Measurements from ENCODE around the gene TMEM272. TPM values are rescaled to one million over a fixed set of nuclear protein-coding genes. Genes with fewer than 3 reads are reported as not detected.

TMEM272 gene
- total RNA-seq, 1 experiment from 2014 or later, result 0.15 TPM

DNA sequence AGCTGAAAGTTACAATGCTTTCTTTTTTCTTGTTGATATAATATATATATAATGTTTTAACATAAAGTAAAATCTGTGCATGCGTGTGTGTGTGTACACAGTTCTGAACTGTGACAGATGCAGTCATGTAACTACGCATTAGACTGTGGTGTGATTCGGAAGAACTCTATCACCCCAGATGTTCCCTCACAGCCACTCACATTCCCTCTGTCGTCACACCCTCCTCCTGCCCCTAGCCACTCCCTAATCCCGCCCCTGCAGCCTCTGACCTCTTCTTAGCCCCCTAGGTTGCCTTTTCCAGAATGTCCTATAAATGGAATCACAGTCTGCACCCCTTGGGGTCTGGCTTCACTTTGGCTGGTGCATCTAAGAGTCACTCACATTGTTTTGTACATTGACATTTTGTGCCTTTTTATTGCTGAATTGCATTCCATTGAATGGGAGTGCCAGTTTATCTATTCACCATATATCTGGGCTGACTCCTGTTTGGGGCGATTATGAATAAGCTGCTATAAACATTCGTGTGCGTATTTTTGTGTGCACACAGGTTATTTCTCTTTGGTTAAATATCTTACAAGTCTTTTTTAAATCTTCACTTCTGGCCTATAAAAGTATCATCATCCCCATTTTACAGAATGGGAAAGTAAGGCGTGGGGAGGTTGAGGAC lies 61.4 kb downstream of the TMEM272 start:
- POLR2A ChIA-PET, result no interaction called here
- Histone ChIP-seq H3K9me3 (ENCODE audit: control insufficient read depth, insufficient read depth, low read depth, low read length) (no peaks in the 10 kb centered on the region), H3K36me3 (ENCODE audit: control insufficient read depth, insufficient read depth, low read length) (no peaks in the 10 kb centered on the region), H3K4me3 (ENCODE audit: low read depth in 2 of 2, low read length in 2 of 2) (no peak overlapping the region), H3K4me1 (ENCODE audit: control insufficient read depth, insufficient read depth, low read length) (no peaks in the 10 kb centered on the region), H3K27ac (ENCODE audit: low read length) (no peak overlapping the region), H3K27me3 (ENCODE audit: control insufficient read depth, insufficient read depth, low read length) (no peaks in the 10 kb centered on the region)
- DNase-seq (ENCODE audit: low read depth, low spot score) (no peak), ATAC-seq (no peak)
- in situ Hi-C loops (cut with HindIII; ENCODE audit: low pct_unique_long_range_greater_than_20kb, low sequenced_read_pairs) (no loop called here), intact Hi-C loops (cut with micrococcal nuclease; ENCODE audit: unreplicated experiment) (no loop called here)
- no TSS peak for BruUV-seq (replicated peaks)
- TF ChIP-seq POLR2AphosphoS5 (IDR thresholded peaks at IDR 0.05; ENCODE audit: low read depth, low read length), result no peak
- TF ChIP-seq TCF7L2 (IDR thresholded peaks at IDR 0.05; ENCODE audit: low read depth, low read length), result no peak
- TF ChIP-seq, protein P1, sequence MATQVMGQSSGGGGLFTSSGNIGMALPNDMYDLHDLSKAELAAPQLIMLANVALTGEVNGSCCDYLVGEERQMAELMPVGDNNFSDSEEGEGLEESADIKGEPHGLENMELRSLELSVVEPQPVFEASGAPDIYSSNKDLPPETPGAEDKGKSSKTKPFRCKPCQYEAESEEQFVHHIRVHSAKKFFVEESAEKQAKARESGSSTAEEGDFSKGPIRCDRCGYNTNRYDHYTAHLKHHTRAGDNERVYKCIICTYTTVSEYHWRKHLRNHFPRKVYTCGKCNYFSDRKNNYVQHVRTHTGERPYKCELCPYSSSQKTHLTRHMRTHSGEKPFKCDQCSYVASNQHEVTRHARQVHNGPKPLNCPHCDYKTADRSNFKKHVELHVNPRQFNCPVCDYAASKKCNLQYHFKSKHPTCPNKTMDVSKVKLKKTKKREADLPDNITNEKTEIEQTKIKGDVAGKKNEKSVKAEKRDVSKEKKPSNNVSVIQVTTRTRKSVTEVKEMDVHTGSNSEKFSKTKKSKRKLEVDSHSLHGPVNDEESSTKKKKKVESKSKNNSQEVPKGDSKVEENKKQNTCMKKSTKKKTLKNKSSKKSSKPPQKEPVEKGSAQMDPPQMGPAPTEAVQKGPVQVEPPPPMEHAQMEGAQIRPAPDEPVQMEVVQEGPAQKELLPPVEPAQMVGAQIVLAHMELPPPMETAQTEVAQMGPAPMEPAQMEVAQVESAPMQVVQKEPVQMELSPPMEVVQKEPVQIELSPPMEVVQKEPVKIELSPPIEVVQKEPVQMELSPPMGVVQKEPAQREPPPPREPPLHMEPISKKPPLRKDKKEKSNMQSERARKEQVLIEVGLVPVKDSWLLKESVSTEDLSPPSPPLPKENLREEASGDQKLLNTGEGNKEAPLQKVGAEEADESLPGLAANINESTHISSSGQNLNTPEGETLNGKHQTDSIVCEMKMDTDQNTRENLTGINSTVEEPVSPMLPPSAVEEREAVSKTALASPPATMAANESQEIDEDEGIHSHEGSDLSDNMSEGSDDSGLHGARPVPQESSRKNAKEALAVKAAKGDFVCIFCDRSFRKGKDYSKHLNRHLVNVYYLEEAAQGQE (IDR thresholded peaks at IDR 0.05; ENCODE audit: insufficient read depth in 1 of 2, low read depth in 2 of 2, low read length in 1 of 2), result no peak
- no peak for TF ChIP-seq SIN3A (IDR thresholded peaks at IDR 0.05; ENCODE audit: borderline replicate concordance, insufficient read depth, low read depth, low read length)
- TF ChIP-seq, protein P2, sequence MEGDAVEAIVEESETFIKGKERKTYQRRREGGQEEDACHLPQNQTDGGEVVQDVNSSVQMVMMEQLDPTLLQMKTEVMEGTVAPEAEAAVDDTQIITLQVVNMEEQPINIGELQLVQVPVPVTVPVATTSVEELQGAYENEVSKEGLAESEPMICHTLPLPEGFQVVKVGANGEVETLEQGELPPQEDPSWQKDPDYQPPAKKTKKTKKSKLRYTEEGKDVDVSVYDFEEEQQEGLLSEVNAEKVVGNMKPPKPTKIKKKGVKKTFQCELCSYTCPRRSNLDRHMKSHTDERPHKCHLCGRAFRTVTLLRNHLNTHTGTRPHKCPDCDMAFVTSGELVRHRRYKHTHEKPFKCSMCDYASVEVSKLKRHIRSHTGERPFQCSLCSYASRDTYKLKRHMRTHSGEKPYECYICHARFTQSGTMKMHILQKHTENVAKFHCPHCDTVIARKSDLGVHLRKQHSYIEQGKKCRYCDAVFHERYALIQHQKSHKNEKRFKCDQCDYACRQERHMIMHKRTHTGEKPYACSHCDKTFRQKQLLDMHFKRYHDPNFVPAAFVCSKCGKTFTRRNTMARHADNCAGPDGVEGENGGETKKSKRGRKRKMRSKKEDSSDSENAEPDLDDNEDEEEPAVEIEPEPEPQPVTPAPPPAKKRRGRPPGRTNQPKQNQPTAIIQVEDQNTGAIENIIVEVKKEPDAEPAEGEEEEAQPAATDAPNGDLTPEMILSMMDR (IDR thresholded peaks at IDR 0.05), result no peak
- CTCF ChIA-PET, result no interaction called here

GRCh38 chr13:51782026-51782710 lies 62.8 kb downstream of the TMEM272 start:
- Histone ChIP-seq H3K27ac (ENCODE audit: low read length) (no peak overlapping the region), H3K27me3 (ENCODE audit: control insufficient read depth, insufficient read depth, low read length) (no peaks in the 10 kb centered on the region), H3K36me3 (ENCODE audit: control insufficient read depth, insufficient read depth, low read length) (no peaks in the 10 kb centered on the region), H3K4me1 (ENCODE audit: control insufficient read depth, insufficient read depth, low read length) (no peaks in the 10 kb centered on the region), H3K4me3 (ENCODE audit: low read depth in 2 of 2, low read length in 2 of 2) (no peak overlapping the region), H3K9me3 (ENCODE audit: control insufficient read depth, insufficient read depth, low read depth, low read length) (no peaks in the 10 kb centered on the region)
- in situ Hi-C loops (cut with HindIII; ENCODE audit: low pct_unique_long_range_greater_than_20kb, low sequenced_read_pairs), result no loop called here
- POLR2A ChIA-PET, result no interaction called here
- TF ChIP-seq SIN3A (IDR thresholded peaks at IDR 0.05; ENCODE audit: borderline replicate concordance, insufficient read depth, low read depth, low read length) (no peak), TCF7L2 (IDR thresholded peaks at IDR 0.05; ENCODE audit: low read depth, low read length) (no peak), POLR2AphosphoS5 (IDR thresholded peaks at IDR 0.05; ENCODE audit: low read depth, low read length) (no peak)
- TF ChIP-seq, protein P2 (IDR thresholded peaks at IDR 0.05), result no peak
- TF ChIP-seq, protein P1 (IDR thresholded peaks at IDR 0.05; ENCODE audit: insufficient read depth in 1 of 2, low read depth in 2 of 2, low read length in 1 of 2), result no peak
- intact Hi-C loops (cut with micrococcal nuclease; ENCODE audit: unreplicated experiment), result no loop called here
- DNase-seq (ENCODE audit: low read depth, low spot score) (no peak), ATAC-seq (no peak)
- CTCF ChIA-PET, result no interaction called here
- BruUV-seq (replicated peaks), result no TSS peak

Data from Panc1 (cell line).